HK-2 (cell line): ENCODE measurements around the gene EDIL3.

ENCODE experiments used
- DNase-seq: peaks from one replicate; pipeline ENCODE4 v3.0.0-alpha.2; 2018; ENCODE audit not compliant: unreplicated experiment

EDIL3 gene

DNA sequence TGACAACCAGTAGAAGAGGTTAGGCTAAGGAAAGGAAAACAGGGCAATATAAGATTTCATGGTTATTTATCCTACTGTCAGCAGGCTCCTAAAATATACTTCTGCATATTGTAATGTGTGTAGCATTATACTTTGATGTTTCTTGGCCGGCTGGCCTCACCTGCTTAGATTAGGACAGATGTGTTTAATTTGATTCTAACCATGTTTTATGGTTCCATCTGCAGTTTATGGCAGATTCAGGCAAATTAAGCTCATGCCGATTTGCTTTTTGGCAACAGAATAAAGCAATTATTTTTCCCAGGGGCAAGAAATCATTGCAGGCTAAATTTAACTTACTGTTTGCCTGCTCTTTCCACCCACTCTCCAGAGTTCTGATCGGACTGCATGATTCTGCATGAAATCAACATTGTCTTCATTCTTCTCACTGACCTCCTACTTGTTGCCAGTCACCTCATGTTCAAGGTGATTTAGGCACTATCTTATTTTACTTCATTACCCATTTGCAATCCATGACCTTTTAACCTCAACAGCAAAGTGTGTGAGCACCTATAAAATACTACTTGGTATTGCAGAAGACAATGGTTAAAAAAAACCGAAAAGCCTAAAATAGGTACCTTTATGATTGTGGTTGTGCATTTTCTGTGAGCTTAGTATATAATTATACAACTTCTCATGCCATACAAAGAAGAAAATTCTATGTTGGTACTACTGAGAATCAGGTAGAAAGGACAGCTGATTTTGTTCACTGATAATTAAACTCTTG is 125.2 kb downstream of the EDIL3 start:
- no peak for DNase-seq

- DNase-seq = no peak
Measured at GRCh38 chr5:84257061-84257460, 127.6 kb downstream of the EDIL3 start.

DNA sequence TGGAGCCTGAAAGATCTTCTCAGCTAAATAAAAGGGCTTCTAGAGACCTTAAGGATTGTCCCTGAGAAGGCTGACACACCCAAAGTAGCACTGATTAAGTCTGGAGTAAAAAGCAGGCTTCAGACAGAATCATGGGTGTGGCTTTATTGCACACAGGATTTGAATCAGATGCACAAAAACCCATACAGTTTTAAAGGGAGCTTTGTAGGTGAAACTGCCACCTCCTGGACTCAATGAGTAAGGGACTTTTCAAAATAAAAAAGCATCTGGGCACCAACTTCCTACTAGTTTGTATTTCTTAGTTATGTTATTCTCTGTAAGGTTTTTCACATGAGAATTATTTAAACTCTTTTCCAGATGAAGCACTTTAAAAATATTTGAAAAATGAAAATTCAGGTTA is 129.4 kb downstream of the EDIL3 start:
- no peak for DNase-seq

- DNase-seq = no peak
Measured at GRCh38 chr5:84253946-84254345, 130.7 kb downstream of the EDIL3 start.

DNA sequence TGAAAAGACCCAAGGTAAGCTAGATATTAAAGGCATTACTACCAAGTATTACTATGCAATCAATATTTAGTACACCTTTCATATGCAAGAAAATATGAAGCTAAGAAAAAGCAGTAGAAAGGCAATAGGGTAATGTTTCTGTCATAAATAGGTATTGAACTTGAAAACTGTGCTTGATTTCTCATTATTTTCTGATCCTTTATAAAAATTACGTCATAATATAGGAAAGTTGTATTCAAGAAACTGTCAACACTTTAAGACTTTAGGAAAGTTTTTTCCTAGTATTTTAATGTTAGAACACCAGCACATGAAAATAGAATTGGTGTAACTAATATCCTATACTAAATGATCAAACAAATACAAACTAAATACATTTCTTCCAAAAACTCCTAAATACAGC is 133.2 kb downstream of the EDIL3 start:
- DNase-seq = no peak

DNA sequence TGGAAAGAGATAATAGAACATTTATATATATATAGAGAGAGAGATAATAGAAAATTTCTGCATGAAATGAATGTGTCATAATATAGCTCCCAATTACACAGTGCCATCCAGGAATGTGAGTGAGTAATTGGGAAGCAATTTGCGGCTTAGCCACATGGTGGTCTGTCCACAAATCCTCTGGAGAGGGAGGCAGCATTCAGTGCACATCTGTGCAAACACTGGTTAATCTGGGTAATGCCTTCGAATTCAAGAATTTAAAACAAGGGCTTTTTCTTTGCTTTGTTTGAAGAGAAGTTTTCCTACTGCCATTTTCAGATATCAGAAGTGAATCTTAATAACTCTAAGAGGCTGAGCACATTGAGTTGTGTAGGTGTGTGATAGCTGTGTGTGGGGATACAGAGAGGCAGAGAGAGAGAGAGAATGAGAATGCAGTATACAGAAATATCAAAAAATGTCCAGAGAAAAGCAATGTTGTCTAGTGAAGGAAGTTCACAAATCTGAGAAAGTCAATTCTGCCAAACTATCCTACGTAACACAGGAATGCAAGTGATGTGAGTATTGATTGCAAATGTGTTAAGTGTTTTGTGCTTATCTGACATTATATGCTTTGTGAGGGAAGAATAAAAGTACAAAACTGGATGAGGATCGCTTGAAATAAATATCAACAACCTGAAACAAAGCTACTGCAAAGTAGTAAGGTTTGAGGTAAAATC is 134.6 kb downstream of the EDIL3 start:
- DNase-seq = peak; percentile 15

DNA sequence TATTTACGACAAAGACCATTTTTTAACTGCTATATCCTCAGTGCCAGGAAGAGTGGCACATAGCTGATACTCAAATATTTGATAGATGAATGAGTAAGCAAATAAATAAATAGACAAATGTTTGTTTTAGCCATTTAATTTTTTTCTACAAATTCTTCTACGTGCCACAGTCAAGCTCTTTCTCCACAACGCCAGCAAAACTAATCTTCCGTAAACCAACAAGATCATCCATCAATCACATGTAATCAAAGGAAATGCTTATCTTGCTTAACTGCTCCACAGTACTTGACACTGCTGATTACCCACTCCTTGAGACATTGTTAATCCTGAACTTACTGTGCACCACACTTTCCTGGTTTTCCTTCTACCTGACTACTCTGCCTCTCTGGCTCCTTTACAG is 136.7 kb downstream of the EDIL3 start:
- no peak for DNase-seq

DNA sequence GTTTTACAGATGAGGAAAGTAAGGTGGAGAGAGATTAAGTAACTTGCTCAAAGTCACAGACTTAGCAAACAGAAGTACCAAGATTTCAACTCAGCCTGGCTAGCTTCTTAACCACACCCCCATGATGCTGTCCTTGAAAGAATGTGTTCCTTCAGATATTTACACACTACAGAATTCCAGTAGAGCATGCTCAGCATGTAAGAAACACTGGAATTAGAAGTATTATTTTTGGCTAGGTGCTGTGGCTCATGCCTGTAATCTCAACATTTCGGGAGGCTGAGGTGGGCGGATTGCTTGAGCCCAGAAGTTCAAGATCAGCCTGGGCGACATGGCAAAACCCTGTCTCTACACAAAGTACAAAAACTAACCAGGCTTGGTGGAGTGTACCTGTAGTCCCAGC is 142.4 kb downstream of the EDIL3 start:
- no peak for DNase-seq

DNA sequence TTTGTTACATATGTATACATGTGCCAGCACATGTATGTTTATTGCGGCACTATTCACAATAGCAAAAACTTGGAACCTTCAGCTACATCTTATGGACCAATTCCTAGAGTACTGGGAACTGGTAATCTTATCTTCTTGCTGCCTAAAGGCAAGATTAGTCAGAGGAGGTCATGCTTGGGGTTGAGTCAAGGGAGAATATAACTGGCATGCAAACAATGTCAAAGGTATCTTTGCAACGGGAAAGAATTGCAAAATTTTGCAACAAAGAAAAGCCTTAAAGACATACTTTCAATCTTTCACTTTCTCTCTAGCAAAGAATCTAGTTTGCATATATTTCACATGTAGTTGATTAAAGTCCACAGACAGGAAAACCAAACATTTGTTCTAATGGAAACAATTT is 145.2 kb downstream of the EDIL3 start:
- DNase-seq = no peak

- DNase-seq = no peak
Measured at GRCh38 chr5:84237126-84237525, 147.6 kb downstream of the EDIL3 start.

GRCh38 chr5:84231433-84231832 is 153.2 kb downstream of the EDIL3 start:
- DNase-seq = no peak

DNA sequence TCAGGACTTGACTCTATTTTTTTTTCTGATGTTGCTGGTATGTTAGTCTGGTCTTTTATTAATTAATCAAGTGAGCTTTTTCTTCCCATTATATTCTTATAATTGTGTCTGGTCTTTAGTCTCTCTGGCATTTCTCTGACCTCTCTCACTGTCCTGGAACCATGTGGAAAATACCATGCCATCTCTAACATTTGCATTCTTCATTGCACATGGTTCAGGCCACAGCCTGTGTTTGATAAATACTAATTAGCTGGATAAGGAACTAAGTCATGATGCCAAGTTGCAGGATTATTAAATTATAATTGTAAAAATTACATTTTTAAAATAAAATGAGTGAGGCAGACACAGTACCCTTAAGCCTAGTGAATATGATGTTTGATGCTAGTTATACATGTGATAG is 155.6 kb downstream of the EDIL3 start:
- no peak for DNase-seq

DNA sequence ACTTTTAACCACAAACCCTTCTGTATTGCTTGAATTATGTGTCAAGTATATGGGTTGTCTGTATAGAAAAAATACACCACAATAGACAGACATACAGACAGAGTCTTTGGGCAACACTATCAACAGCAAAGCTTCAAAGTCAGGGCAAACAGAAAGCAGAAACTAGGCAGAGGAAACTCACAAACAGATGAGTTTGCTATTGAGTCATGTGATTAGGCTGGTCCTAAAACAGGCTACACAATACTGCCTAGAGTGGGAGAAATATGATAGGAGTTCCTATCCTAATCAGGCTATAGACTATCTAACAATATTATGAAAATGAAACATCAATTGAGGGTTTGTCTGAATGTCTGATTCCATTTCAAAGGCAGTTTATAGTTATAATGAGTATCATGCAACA is 156.4 kb downstream of the EDIL3 start:
- no peak for DNase-seq

- DNase-seq = no peak
Measured at GRCh38 chr5:84227236-84227635, 157.4 kb downstream of the EDIL3 start.

DNA sequence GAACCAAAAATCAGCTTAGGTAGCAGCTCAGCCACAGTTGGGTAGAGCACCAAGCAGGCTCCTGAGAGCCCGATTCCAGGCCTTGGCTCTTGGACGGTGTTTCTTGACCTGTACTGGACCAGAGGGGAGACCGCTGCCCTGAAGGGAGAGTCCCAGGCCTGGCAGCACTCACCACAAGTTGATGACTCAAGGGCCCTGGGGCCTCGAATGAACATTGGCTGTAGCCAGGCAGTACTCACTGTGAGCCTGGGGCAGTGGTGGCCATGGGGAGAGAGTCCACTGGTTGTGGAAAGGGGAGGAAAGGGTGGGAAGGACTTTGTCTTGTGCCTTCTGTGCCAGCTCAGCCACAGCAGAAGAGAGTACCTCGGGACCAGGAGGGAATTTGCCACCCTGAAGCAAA is 166.1 kb downstream of the EDIL3 start:
- peak; percentile 15 for DNase-seq

- no peak for DNase-seq
Measured at GRCh38 chr5:84215521-84215920, 169.2 kb downstream of the EDIL3 start.

DNA sequence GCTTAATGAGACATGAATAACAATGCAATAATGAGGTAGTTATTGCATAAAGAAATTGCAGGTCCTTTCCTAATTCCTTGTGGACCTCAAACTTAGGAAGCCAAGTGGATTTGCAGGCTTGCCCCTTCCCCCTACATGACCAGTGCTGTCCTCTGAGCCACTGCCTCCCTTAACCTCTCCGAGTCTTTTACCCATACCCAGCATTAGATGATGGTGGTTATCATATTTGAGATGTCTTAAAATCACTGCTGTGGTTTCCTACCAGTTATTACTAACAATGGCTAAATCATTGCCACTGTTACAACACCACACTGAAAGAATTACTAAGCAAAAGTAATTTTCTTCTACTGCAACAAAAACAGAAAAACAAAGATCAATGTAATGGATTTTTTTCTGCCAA is 170.8 kb downstream of the EDIL3 start:
- no peak for DNase-seq

- no peak for DNase-seq
Measured at GRCh38 chr5:84213212-84213611, 171.5 kb downstream of the EDIL3 start.

DNA sequence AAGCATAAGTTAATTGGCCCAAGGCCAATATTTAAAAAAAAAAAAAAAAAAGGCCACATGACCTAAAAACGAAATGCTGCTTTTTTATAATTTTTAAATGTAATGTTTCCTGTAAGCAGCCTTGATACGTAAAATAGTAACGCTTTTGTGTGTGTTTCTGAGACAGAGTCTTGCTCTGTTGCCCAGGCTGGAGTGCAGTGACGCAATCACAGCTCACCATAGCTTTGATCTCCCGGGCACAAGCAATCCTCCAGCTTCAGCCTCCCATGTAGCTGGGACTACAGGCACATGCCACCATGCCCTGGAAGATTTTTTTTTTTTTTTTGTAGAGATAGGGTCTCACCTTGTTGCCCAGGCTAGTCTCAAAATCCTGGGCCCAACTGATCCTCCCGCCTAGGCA is 179.9 kb downstream of the EDIL3 start:
- DNase-seq = no peak

GRCh38 chr5:84202136-84202535 is 182.5 kb downstream of the EDIL3 start:
- DNase-seq = no peak

GRCh38 chr5:84197538-84197937 is 187.1 kb downstream of the EDIL3 start:
- no peak for DNase-seq

DNA sequence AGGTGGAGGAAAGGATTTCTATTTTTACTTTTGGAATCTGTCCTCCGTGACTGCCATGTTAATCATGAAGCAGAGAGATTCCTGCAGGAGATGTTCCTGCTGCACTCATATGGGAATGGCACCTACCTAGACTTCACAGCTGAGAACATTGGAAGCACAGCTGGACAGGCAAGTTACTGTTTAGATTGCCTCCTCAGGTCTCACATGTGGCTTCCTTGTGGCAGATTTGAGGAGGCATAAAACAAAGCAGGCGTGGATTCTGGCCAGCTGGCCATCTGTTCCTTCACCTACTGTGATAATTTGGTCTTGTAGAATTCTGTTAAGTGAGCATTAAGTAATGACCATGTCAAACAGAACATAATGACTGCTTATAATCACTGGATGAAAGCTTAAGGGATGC is 193.4 kb downstream of the EDIL3 start:
- DNase-seq = no peak

DNA sequence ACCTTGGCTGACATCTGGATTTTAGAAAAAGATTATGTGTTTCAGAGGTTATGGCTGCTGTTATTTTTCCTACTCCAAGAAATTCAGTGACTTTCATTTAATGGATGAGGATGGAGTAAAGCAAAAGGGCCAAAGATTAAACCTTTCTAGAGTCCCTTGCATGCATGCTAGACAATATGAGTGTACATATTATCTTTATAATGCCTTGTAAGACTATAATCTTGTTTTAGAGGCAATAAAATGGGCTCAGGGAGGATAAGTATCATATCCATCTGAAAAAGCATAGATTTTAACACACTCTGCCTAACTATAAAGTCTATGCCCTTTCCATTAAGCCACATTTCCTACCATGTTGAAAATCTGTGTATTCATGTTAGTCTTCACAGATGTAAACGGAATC is 199.8 kb downstream of the EDIL3 start:
- no peak for DNase-seq

DNA sequence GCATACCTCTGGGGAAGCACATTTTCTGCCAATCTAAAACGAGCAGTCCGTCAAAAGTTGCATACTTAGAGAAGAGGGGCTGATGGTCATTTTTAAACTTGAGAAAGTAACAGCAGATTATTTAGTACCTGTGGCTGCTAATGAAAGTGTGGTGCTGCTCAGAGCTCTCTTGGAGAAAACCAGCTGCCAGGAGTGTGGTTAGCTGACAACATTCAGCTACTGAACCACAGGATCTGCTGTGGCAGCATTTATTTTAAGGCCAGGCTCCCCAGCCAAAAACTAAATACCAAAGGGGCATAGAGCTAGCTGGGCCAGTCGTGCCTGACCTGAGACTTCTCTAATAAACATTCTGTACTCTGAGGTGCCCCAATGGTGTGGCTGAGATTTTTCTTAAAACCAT is 203.6 kb downstream of the EDIL3 start:
- no peak for DNase-seq
